HL-60 (cell line): Measurements from ENCODE around the gene TSPAN18.

Source experiments
- DNase-seq, 2 experiments: peaks; one replicate each; pipeline ENCODE4 v3.0.0-alpha.2; 2010 to 2020; ENCODE audit warnings: low read depth in 1 of 2, low spot score in 1 of 2
- H3K27ac ChIP-seq: fragments of 250-450 bp; sonication (Bioruptor Pico); replicated peaks from 2 replicates; pipeline ENCODE4 v1.5.1; 2020; ENCODE audit warnings: mild to moderate bottlenecking, moderate library complexity
- H3K27me3 ChIP-seq: fragments of 250-450 bp; sonication (Bioruptor Pico); 2 replicates; pipeline ENCODE4 v1.5.1; 2021; ENCODE audit warnings: mild to moderate bottlenecking, moderate library complexity; ENCODE audit not compliant: insufficient read depth, poor library complexity, severe bottlenecking
- H3K4me3 ChIP-seq: replicated peaks from 2 replicates; pipeline ENCODE4 v1.5.1; 2011; ENCODE audit warnings: mild to moderate bottlenecking, control low read depth, low read length; ENCODE audit not compliant: insufficient read depth
- GABPA ChIP-seq: IDR thresholded peaks from 2 replicates; pipeline ENCODE4 v1.6.1; 2012; ENCODE audit warnings: low read depth
- POLR2AphosphoS5 ChIP-seq: IDR thresholded peaks from 2 replicates; pipeline ENCODE4 v1.6.1; 2012; ENCODE audit warnings: low read depth
- SPI1 ChIP-seq: IDR thresholded peaks from 2 replicates; pipeline ENCODE4 v1.6.1; 2012; ENCODE audit warnings: low read depth, mild to moderate bottlenecking, borderline replicate concordance
- TF ChIP-seq, protein P1 (sequence below): IDR thresholded peaks from one replicate; pipeline ENCODE4 v1.5.1; 2011; ENCODE audit warnings: low read length, control low read depth, inconsistent platforms; ENCODE audit not compliant: insufficient read depth
- TF ChIP-seq, protein P2 (sequence below): IDR thresholded peaks from 2 replicates; pipeline ENCODE4 v1.6.1; 2012; ENCODE audit warnings: low read depth; ENCODE audit not compliant: insufficient replicate concordance

Gene TSPAN18

GRCh38 chr11:44955015-44955738 lies 228.4 kb downstream of the TSPAN18 start:
- Histone ChIP-seq H3K27ac (peak overlapping the region; percentile 65), H3K27me3 (peaks cover 1% of the 10 kb centered on the region), H3K4me3 (no peak overlapping the region)
- TF ChIP-seq POLR2AphosphoS5 (peak; percentile 75; the same call in 1 of the 2 replicates), GABPA (no peak), SPI1 (peak; percentile 55; the same call in 1 of the 2 replicates)
- TF ChIP-seq, protein P1, sequence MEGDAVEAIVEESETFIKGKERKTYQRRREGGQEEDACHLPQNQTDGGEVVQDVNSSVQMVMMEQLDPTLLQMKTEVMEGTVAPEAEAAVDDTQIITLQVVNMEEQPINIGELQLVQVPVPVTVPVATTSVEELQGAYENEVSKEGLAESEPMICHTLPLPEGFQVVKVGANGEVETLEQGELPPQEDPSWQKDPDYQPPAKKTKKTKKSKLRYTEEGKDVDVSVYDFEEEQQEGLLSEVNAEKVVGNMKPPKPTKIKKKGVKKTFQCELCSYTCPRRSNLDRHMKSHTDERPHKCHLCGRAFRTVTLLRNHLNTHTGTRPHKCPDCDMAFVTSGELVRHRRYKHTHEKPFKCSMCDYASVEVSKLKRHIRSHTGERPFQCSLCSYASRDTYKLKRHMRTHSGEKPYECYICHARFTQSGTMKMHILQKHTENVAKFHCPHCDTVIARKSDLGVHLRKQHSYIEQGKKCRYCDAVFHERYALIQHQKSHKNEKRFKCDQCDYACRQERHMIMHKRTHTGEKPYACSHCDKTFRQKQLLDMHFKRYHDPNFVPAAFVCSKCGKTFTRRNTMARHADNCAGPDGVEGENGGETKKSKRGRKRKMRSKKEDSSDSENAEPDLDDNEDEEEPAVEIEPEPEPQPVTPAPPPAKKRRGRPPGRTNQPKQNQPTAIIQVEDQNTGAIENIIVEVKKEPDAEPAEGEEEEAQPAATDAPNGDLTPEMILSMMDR = no peak
- TF ChIP-seq, protein P2, sequence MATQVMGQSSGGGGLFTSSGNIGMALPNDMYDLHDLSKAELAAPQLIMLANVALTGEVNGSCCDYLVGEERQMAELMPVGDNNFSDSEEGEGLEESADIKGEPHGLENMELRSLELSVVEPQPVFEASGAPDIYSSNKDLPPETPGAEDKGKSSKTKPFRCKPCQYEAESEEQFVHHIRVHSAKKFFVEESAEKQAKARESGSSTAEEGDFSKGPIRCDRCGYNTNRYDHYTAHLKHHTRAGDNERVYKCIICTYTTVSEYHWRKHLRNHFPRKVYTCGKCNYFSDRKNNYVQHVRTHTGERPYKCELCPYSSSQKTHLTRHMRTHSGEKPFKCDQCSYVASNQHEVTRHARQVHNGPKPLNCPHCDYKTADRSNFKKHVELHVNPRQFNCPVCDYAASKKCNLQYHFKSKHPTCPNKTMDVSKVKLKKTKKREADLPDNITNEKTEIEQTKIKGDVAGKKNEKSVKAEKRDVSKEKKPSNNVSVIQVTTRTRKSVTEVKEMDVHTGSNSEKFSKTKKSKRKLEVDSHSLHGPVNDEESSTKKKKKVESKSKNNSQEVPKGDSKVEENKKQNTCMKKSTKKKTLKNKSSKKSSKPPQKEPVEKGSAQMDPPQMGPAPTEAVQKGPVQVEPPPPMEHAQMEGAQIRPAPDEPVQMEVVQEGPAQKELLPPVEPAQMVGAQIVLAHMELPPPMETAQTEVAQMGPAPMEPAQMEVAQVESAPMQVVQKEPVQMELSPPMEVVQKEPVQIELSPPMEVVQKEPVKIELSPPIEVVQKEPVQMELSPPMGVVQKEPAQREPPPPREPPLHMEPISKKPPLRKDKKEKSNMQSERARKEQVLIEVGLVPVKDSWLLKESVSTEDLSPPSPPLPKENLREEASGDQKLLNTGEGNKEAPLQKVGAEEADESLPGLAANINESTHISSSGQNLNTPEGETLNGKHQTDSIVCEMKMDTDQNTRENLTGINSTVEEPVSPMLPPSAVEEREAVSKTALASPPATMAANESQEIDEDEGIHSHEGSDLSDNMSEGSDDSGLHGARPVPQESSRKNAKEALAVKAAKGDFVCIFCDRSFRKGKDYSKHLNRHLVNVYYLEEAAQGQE = no peak
- DNase-seq = peak; percentile 90 to 96

DNA sequence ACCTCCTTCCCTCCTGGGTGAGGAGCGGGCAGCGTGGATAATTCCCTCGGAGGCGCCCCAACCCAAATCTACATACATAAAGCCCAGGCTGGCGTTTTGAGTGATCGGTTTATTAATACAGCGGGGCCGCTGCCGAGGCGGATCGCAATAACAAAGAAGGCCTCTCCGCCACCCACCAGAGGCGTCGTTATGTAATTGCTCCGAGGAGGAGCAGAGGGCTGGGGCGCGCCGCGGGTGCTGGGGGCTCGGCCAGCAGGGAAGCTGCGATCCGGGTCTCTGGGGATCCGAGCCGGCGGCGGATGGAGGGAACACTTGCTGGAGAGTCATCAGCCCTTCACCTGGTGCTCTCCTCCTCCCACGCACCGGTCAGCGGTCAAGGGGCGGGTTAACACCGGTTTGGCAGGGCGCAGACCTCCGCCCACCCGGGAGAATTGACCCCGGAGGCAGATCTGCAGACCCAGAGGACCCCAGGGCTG lies 230.3 kb downstream of the TSPAN18 start:
- DNase-seq = no peak
- no peak overlapping the region for H3K27ac ChIP-seq

GRCh38 chr11:44957776-44958564 lies 231.2 kb downstream of the TSPAN18 start:
- TF ChIP-seq GABPA (no peak), POLR2AphosphoS5 (no peak)
- Histone ChIP-seq H3K27ac (no peak overlapping the region), H3K4me3 (no peak overlapping the region), H3K27me3 (no peaks in the 10 kb centered on the region)
- no peak for DNase-seq

More for the DNA sequence above, 230.3 kb downstream of the TSPAN18 start:
- no peaks in the 10 kb centered on the region for H3K27me3 ChIP-seq
- H3K4me3 ChIP-seq = no peak overlapping the region
- TF ChIP-seq POLR2AphosphoS5 = no peak
- no peak for TF ChIP-seq SPI1

DNA sequence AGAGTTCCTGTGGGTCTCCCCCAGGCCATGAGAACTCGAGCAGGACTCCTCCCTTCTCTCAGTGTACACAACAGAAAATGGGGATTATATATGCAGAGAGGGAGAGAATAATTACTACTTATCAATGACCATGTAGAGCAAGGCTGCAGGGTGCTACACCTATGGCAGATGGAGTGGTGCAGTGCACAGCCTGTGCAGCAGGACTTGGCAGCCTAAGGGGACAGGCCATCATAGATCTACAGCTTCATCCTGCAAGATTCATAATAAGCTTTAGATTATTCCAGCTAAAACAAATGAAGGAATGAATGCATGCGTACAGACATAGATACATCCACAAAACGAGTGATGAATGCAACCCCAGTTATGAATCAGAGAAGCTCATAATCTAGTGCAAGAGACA lies 232.3 kb downstream of the TSPAN18 start:
- no peak overlapping the region for H3K27ac ChIP-seq
- no peak for TF ChIP-seq SPI1
- TF ChIP-seq, protein P2 = no peak
- no peak for TF ChIP-seq GABPA
- no peak for TF ChIP-seq POLR2AphosphoS5
- TF ChIP-seq, protein P1 = no peak
- H3K27me3 ChIP-seq = no peaks in the 10 kb centered on the region
- no peak overlapping the region for H3K4me3 ChIP-seq
- no peak for DNase-seq
